C4-2B (cell line): Measurements from ENCODE around the gene POLR2E.

Experiments used
- CTCF ChIP-seq: fragments of 450-650 bp; conservative IDR thresholded peaks from 2 replicates; pipeline ENCODE4 v1.5.1; 2017; ENCODE audit warnings: mild to moderate bottlenecking
- ZFX ChIP-seq: fragments of 450-650 bp; IDR thresholded peaks from 2 replicates; pipeline ENCODE4 v1.6.1; 2017

GRCh38 chr19:1136621-1137317, 41.6 kb upstream of the POLR2E start:
- no peak for TF ChIP-seq CTCF
- TF ChIP-seq ZFX = no peak
